OCI-LY3 (cell line): Measurements from ENCODE around the gene KLK12.

Experiments
- H2AFZ ChIP-seq: fragments of 200-600, 300-600 bp; shearing (Covaris generic); 2 replicates; pipeline ENCODE4 v1.6.0; 2014; ENCODE audit warnings: antibody characterized with exemption, low read depth, low read length
- H3K27ac ChIP-seq: fragments of 200-600, 300-600 bp; sonication (generic); 2 replicates; pipeline ENCODE4 v1.5.1; 2014; ENCODE audit warnings: mild to moderate bottlenecking, low read length, moderate library complexity, mixed read lengths
- H3K27me3 ChIP-seq: fragments of 200-600, 300-600 bp; sonication (generic); 2 replicates; pipeline ENCODE4 v1.6.1; 2014; ENCODE audit warnings: low read depth, low read length, mixed read lengths
- H3K36me3 ChIP-seq: fragments of 200-600, 300-600 bp; sonication (generic); replicated peaks from 2 replicates; pipeline ENCODE3; 2014; ENCODE audit warnings: low read depth, low read length, mixed read lengths
- H3K4me1 ChIP-seq: fragments of 300-600, 200-600 bp; sonication (generic); 2 replicates; pipeline ENCODE4 v1.6.1; 2014; ENCODE audit warnings: low read length, mixed read lengths
- H3K4me2 ChIP-seq: fragments of 200-600, 300-600 bp; sonication (generic); 2 replicates; pipeline ENCODE4 v1.6.1; 2014; ENCODE audit warnings: low read length, mixed read lengths
- H3K4me3 ChIP-seq: fragments of 300-600, 200-600 bp; sonication (generic); 2 replicates; pipeline ENCODE4 v1.5.1; 2014; ENCODE audit warnings: antibody characterized with exemption, mild to moderate bottlenecking, low read length, moderate library complexity
- H3K79me2 ChIP-seq: fragments of 300-600, 200-600 bp; shearing (Covaris generic); 2 replicates; pipeline ENCODE4 v1.6.1; 2014; ENCODE audit warnings: mild to moderate bottlenecking, low read length, mixed read lengths
- H3K9ac ChIP-seq: fragments of 300-600, 200-600 bp; shearing (Covaris generic); 2 replicates; pipeline ENCODE4 v1.6.0; 2014; ENCODE audit warnings: mild to moderate bottlenecking, low read length, moderate library complexity
- H3K9me3 ChIP-seq: fragments of 200-600, 300-600 bp; shearing (Covaris generic); 2 replicates; pipeline ENCODE4 v1.6.1; 2014; ENCODE audit warnings: low read length, mixed read lengths; ENCODE audit not compliant: insufficient read depth
- H4K20me1 ChIP-seq: fragments of 200-600, 300-600 bp; sonication (generic); 2 replicates; pipeline ENCODE4 v1.6.1; 2016; ENCODE audit warnings: low read length, mixed read lengths; ENCODE audit not compliant: insufficient read depth
- EZH2phosphoT487 ChIP-seq: fragments of 200-600 bp; shearing (Covaris generic); IDR thresholded peaks from 2 replicates; pipeline ENCODE4 v1.6.1; 2018; ENCODE audit warnings: antibody characterized with exemption, mixed run types, low read depth
- TF ChIP-seq, protein P1 (sequence below): fragments of 200-600, 300-600 bp; sonication (generic); IDR thresholded peaks from 2 replicates; pipeline ENCODE4 v1.5.1; 2014; ENCODE audit warnings: antibody characterized with exemption, low read length, low read depth

The KLK12 gene

GRCh38 chr19:50981587-50982146 is 53.1 kb downstream of the KLK12 start:
- Histone ChIP-seq H3K27ac (no peak overlapping the region), H3K27me3 (peaks cover 29% of the 10 kb centered on the region), H3K4me3 (no peak overlapping the region), H3K4me2 (no peak overlapping the region), H3K36me3 (no peaks in the 10 kb centered on the region), H4K20me1 (no peaks in the 10 kb centered on the region), H3K4me1 (no peaks in the 10 kb centered on the region), H3K79me2 (no peaks in the 10 kb centered on the region), H3K9ac (no peak overlapping the region), H3K9me3 (no peaks in the 10 kb centered on the region), H2AFZ (no peak overlapping the region)
- TF ChIP-seq, protein P1, sequence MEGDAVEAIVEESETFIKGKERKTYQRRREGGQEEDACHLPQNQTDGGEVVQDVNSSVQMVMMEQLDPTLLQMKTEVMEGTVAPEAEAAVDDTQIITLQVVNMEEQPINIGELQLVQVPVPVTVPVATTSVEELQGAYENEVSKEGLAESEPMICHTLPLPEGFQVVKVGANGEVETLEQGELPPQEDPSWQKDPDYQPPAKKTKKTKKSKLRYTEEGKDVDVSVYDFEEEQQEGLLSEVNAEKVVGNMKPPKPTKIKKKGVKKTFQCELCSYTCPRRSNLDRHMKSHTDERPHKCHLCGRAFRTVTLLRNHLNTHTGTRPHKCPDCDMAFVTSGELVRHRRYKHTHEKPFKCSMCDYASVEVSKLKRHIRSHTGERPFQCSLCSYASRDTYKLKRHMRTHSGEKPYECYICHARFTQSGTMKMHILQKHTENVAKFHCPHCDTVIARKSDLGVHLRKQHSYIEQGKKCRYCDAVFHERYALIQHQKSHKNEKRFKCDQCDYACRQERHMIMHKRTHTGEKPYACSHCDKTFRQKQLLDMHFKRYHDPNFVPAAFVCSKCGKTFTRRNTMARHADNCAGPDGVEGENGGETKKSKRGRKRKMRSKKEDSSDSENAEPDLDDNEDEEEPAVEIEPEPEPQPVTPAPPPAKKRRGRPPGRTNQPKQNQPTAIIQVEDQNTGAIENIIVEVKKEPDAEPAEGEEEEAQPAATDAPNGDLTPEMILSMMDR, result no peak
- TF ChIP-seq EZH2phosphoT487, result no peak

DNA sequence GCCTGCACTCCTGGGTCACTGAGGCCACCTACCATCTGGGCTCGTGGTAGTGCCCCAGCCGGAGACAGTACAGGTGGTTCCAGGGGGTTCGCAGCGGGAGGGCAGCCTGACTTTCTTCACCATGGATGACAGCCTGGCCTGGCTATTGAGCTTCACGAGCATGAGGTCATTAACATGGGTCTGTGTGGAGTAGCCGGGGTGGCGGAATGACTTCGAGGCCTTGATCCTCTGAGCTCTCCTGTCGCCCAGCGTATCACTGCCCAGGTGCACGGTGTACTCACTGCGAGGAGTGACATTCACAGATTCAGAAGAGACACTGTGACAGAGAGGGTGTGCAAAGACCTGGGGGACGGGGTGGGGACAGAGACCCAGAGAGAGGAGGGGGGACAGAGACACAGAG is 54.6 kb downstream of the KLK12 start:
- peaks cover 30% of the 10 kb centered on the region for H3K27me3 ChIP-seq

GRCh38 chr19:50979758-50980157 is 55.0 kb downstream of the KLK12 start:
- Histone ChIP-seq H3K27ac (no peak overlapping the region), H3K36me3 (no peaks in the 10 kb centered on the region), H3K79me2 (no peaks in the 10 kb centered on the region), H3K4me3 (no peak overlapping the region), H3K9me3 (no peaks in the 10 kb centered on the region), H3K4me2 (no peak overlapping the region), H4K20me1 (no peaks in the 10 kb centered on the region), H3K4me1 (no peaks in the 10 kb centered on the region), H3K9ac (no peak overlapping the region), H2AFZ (no peak overlapping the region), H3K27me3 (peaks cover 30% of the 10 kb centered on the region)
- no peak for TF ChIP-seq EZH2phosphoT487
- TF ChIP-seq, protein P1, result no peak

More for the DNA sequence above, 54.6 kb downstream of the KLK12 start:
- Histone ChIP-seq H3K79me2 (no peaks in the 10 kb centered on the region), H3K27ac (no peak overlapping the region), H3K4me1 (no peaks in the 10 kb centered on the region), H3K9me3 (no peaks in the 10 kb centered on the region), H3K36me3 (no peaks in the 10 kb centered on the region), H4K20me1 (no peaks in the 10 kb centered on the region), H3K9ac (no peak overlapping the region), H2AFZ (no peak overlapping the region), H3K4me3 (no peak overlapping the region), H3K4me2 (no peak overlapping the region)
- TF ChIP-seq, protein P1, result no peak
- no peak for TF ChIP-seq EZH2phosphoT487
